Transverse colon (tissue), 4 donors: Measurements from ENCODE around the gene ZBTB18. TPM values are rescaled to one million over a fixed set of nuclear protein-coding genes. Genes with fewer than 3 reads are reported as not detected.

ENCODE experiments used
- DNase-seq: peaks from one replicate; pipeline ENCODE4 v3.0.0-alpha.2; 2019
- H3K27ac ChIP-seq, 4 donors: fragments of 200-600 bp; sonication (generic); 2 replicates each; pipeline ENCODE4 v1.5.1; 2016 to 2018; ENCODE audit warnings: inconsistent platforms in 4 of 4
- H3K27me3 ChIP-seq: fragments of 200-600 bp; sonication (generic); 2 replicates; pipeline ENCODE4 v1.5.1; 2017; ENCODE audit warnings: inconsistent platforms
- H3K36me3 ChIP-seq, 4 donors: fragments of 200-600 bp; sonication (generic); 2 replicates each; pipeline ENCODE4 v1.5.1; 2017 to 2019; ENCODE audit warnings: inconsistent platforms in 4 of 4
- H3K4me1 ChIP-seq, 4 donors: fragments of 200-600 bp; sonication (generic); 2 replicates each; pipeline ENCODE4 v1.5.1; 2017 to 2020; ENCODE audit warnings: inconsistent platforms in 4 of 4
- H3K4me3 ChIP-seq, 4 donors: fragments of 200-600 bp; sonication (generic); 1 replicate in 1 of 4; 2 replicates in 3 of 4; pipeline versions ENCODE4 v1.5.1 to v1.6.1; 2017 to 2019; ENCODE audit warnings: inconsistent platforms in 4 of 4
- H3K9me3 ChIP-seq, 2 donors: fragments of 200-600 bp; sonication (generic); 2 replicates each; pipeline ENCODE4 v1.5.1; 2017 to 2019; ENCODE audit warnings: inconsistent platforms in 2 of 2
- EP300 ChIP-seq: sonication (generic); formaldehyde crosslinking; IDR thresholded peaks from one replicate; pipeline ENCODE4 v1.6.1; 2017; ENCODE audit warnings: antibody characterized with exemption, low read depth
- POLR2A ChIP-seq: fragments of 450-650 bp; IDR thresholded peaks from one replicate; pipeline ENCODE4 v1.6.1; 2016; ENCODE audit warnings: antibody characterized with exemption, mild to moderate bottlenecking, moderate library complexity
- POLR2AphosphoS5 ChIP-seq, 3 donors: sonication (generic); formaldehyde crosslinking; IDR thresholded peaks; one replicate each; pipeline ENCODE4 v1.6.1; 2016; ENCODE audit warnings: antibody characterized with exemption in 3 of 3
- WGBS, 2 donors: methylation state at CpG; one replicate each; pipeline ENCODE4 v1.1.5; 2018; ENCODE audit warnings: low coverage in 1 of 2; 5-methylcytosine and 5-hydroxymethylcytosine counted together
- in situ Hi-C, 4 donors: fragments of 200-750 bp; cut with MboI; loops; one replicate each; pipeline versions ENCODE4 v1.15.0 to v1.15.1; 2017; ENCODE audit warnings: low sequenced_read_pairs in 3 of 4, low pct_ligation_motif_present in 1 of 4, low pct_unique_long_range_greater_than_20kb in 1 of 4
- intact Hi-C: fragments of 100-400 bp; cut with DNase I; formaldehyde crosslinking; loops from one replicate; pipeline ENCODE4 v1.15.1; 2023; ENCODE audit warnings: low total_unique reads
- total RNA-seq, 4 donors: library from RNA; depleted of rRNA; stranded (reverse); fragments of >200 nt; gene quantifications; one replicate each; pipeline ENCODE4 v1.1.0, GENCODE V29; 2016
- TF ChIP-seq, protein P1 (sequence below), 5 experiments: fragments of 200-600 bp in 3 of 5; fragments of 450-650 bp in 2 of 5; sonication (generic) in 3 of 5; IDR thresholded peaks; 1 replicate in 2 of 5; 2 replicates in 3 of 5; pipeline ENCODE4 v1.5.1; 2016 to 2017; ENCODE audit warnings: antibody characterized with exemption in 5 of 5, inconsistent platforms in 3 of 5, mild to moderate bottlenecking in 2 of 5, moderate library complexity in 1 of 5

Gene ZBTB18
- total RNA-seq, 4 donors from 2014 or later, result 4.1 to 32.8 (median 17.7) TPM

DNA sequence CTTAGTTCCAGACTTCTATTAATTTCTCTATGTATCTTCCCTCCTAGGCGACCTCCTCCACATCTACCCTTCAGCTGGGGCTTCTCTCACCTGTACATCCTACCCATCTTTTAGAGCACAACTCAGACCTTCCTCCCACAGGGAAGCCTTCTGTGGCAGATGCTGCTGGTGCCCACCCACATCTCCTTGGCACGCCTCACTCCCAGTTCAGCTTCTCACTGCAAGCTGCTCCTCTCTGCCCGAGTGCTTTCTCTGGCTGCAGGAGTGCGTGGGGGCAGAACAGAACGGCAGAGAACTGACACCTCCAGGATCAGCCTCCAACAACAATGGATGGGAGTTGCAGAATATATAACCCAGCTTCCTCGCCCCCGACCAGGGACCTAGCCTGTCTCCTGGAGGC is 36.5 kb downstream of the ZBTB18 start:
- DNase-seq, result no peak
- Histone ChIP-seq H3K27ac (no peak overlapping the region), H3K4me1 (peaks cover 0 to 4% (median 2%) of the 10 kb centered on the region in 4 donors), H3K27me3 (no peaks in the 10 kb centered on the region), H3K9me3 (no peaks in the 10 kb centered on the region), H3K4me3 (no peak overlapping the region), H3K36me3 (no peaks in the 10 kb centered on the region)
- TF ChIP-seq POLR2A (no peak), EP300 (no peak), POLR2AphosphoS5 (IDR thresholded peaks at IDR 0.05) (no peak)
- TF ChIP-seq, protein P1, sequence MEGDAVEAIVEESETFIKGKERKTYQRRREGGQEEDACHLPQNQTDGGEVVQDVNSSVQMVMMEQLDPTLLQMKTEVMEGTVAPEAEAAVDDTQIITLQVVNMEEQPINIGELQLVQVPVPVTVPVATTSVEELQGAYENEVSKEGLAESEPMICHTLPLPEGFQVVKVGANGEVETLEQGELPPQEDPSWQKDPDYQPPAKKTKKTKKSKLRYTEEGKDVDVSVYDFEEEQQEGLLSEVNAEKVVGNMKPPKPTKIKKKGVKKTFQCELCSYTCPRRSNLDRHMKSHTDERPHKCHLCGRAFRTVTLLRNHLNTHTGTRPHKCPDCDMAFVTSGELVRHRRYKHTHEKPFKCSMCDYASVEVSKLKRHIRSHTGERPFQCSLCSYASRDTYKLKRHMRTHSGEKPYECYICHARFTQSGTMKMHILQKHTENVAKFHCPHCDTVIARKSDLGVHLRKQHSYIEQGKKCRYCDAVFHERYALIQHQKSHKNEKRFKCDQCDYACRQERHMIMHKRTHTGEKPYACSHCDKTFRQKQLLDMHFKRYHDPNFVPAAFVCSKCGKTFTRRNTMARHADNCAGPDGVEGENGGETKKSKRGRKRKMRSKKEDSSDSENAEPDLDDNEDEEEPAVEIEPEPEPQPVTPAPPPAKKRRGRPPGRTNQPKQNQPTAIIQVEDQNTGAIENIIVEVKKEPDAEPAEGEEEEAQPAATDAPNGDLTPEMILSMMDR (IDR thresholded peaks at IDR 0.05), result no peak
- intact Hi-C loops, result no loop called here
- WGBS, 2 donors, result 86 to 90% methylated on average over 3 to 6 of the region's 7 CpGs
- in situ Hi-C loops, result no loop called here

DNA sequence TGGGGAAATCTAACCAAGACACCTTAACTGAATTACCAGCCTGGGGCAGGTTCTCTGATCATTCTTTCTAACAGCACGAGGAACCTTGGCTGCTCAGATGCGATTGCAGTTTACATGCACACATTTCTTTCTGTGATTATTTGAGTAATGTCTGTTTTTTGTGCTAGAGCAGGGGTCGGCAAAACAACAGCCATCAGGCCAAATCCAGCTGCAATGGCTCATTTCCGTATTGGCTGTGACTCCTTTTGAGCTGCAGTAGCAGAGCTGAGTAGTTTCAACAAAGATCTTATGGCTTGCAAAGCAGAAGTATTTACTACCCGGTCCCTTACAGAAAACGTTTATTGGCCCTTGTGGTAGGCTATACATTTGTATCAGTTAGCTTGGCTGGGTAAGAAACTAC is 37.1 kb downstream of the ZBTB18 start:
- Histone ChIP-seq H3K4me1 (peaks cover 0 to 4% (median 2%) of the 10 kb centered on the region in 4 donors), H3K4me3 (no peak overlapping the region), H3K36me3 (no peaks in the 10 kb centered on the region), H3K27ac (no peak overlapping the region), H3K9me3 (no peaks in the 10 kb centered on the region), H3K27me3 (no peaks in the 10 kb centered on the region)
- WGBS, 2 donors, result 64 to 75% methylated on average over 2 to 6 of the region's 6 CpGs
- DNase-seq, result no peak
- in situ Hi-C loops (no loop called here), intact Hi-C loops (no loop called here)
- no peak for TF ChIP-seq EP300
- TF ChIP-seq, protein P1 (IDR thresholded peaks at IDR 0.05), result no peak
- no peak for TF ChIP-seq POLR2AphosphoS5 (IDR thresholded peaks at IDR 0.05)
- no peak for TF ChIP-seq POLR2A

DNA sequence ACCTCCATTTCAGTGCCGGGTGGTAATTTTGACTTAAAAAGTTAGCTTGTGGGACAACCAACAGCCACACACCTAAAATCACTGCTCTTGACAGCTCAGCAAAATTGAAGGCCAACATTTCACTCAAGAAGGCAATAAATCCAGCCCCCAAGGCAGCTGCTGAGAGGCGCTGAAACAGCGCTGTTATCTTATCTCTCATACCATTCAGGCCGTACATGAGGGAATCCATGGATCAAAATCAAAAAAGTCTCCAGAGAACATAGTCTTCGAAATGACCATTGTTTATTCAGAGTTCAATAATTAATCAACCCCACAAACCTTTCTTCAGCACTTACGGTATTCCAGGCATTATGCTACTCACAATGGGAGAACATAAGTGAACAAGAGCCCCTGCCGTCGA is 38.5 kb downstream of the ZBTB18 start:
- no peaks in the 10 kb centered on the region for H3K9me3 ChIP-seq
- DNase-seq, result no peak
- H3K27me3 ChIP-seq, result no peaks in the 10 kb centered on the region
- no peak overlapping the region for H3K27ac ChIP-seq
- 55 to 67% methylated on average over 5 to 8 of the region's 8 CpGs for WGBS, 2 donors
- no peak overlapping the region for H3K4me3 ChIP-seq
- intact Hi-C loops, result no loop called here
- peaks cover 0 to 4% (median 2%) of the 10 kb centered on the region in 4 donors for H3K4me1 ChIP-seq
- TF ChIP-seq, protein P1 (IDR thresholded peaks at IDR 0.05), result no peak
- no peak for TF ChIP-seq EP300
- TF ChIP-seq POLR2A, result no peak
- TF ChIP-seq POLR2AphosphoS5 (IDR thresholded peaks at IDR 0.05), result no peak
- in situ Hi-C loops, result no loop called here
- no peaks in the 10 kb centered on the region for H3K36me3 ChIP-seq

DNA sequence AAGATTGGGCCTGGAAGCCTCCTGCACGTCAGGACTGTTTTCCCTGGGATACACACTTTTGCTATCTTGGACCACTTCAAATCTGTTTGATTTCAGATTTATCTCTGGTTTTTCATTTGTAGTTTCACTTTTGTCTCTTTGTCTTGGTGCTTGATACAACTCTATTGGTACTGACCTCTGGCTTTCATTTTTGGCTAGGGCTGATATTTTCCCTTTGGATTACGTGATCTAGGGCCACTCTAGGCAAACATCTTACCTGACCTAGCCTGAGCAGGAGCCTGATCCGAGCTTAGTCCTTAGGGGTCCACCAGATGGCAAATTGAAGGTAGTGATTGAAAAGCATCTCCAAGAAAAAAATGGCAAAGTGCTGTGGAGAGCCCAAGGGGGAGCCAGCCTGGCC is 39.6 kb downstream of the ZBTB18 start:
- WGBS, 2 donors, result 65 to 67% methylated on average over 3 of the region's 3 CpGs
- H3K4me1 ChIP-seq, result peaks cover 0 to 4% (median 2%) of the 10 kb centered on the region in 4 donors

More for the DNA sequence above, 39.6 kb downstream of the ZBTB18 start:
- H3K9me3 ChIP-seq, result no peaks in the 10 kb centered on the region
- no peaks in the 10 kb centered on the region for H3K27me3 ChIP-seq
- TF ChIP-seq POLR2A (no peak), POLR2AphosphoS5 (IDR thresholded peaks at IDR 0.05) (no peak), EP300 (no peak)
- TF ChIP-seq, protein P1 (IDR thresholded peaks at IDR 0.05), result no peak
- no peak for DNase-seq
- no peak overlapping the region for H3K27ac ChIP-seq
- intact Hi-C loops, result no loop called here
- H3K36me3 ChIP-seq, result no peaks in the 10 kb centered on the region
- H3K4me3 ChIP-seq, result no peak overlapping the region
- in situ Hi-C loops, result no loop called here
